Heart right ventricle (tissue), 16 donors: ENCODE data around the gene UNC13B. TPM values are rescaled to one million over a fixed set of nuclear protein-coding genes. Genes with fewer than 3 reads are reported as not detected.
"Not testable (repeated sequence)": the region's sequence is repeated elsewhere in the genome, so short reads cannot be mapped to it uniquely, and the experiment has no call there.

Source experiments
- ATAC-seq, 8 donors: fragments of 200-7000 bp; cut with Tn5 transposase; one replicate each; pipeline ENCODE4 v1.9.1; 2020; ENCODE audit warnings: mild to moderate bottlenecking in 8 of 8, moderate library complexity in 8 of 8, moderate number of reproducible peaks in 1 of 8
- DNase-seq, 2 donors: peaks; one replicate each; pipeline ENCODE4 v3.0.0-alpha.2; 2020
- H3K27ac ChIP-seq, 10 donors: fragments of 200-600 bp; sonication (generic) in 2 of 10; one replicate each; pipeline versions ENCODE4 v1.5.0 to v1.8.0; 2020 to 2022; ENCODE audit warnings: mild to moderate bottlenecking in 3 of 10
- H3K27me3 ChIP-seq, 7 donors: fragments of 200-600 bp; one replicate each; pipeline ENCODE4 v1.8.0; 2021 to 2022; ENCODE audit warnings: mild to moderate bottlenecking in 2 of 7
- H3K36me3 ChIP-seq, 9 donors: fragments of 200-600 bp; sonication (generic) in 1 of 9; one replicate each; pipeline versions ENCODE4 v1.5.0 to v1.8.0; 2020 to 2022; ENCODE audit warnings: mild to moderate bottlenecking in 2 of 9
- H3K4me1 ChIP-seq, 9 donors: fragments of 200-600 bp; sonication (generic) in 1 of 9; one replicate each; pipeline versions ENCODE4 v1.5.0 to v1.8.0; 2020 to 2022; ENCODE audit warnings: mild to moderate bottlenecking in 4 of 9
- H3K4me3 ChIP-seq, 10 donors: fragments of 200-600 bp; sonication (generic) in 2 of 10; one replicate each; pipeline versions ENCODE4 v1.5.0 to v1.8.0; 2020 to 2022; ENCODE audit warnings: mild to moderate bottlenecking in 7 of 10, moderate library complexity in 2 of 10
- H3K9me3 ChIP-seq, 11 donors: fragments of 200-600 bp in 10 of 11; sonication (generic) in 2 of 11; one replicate each; pipeline versions ENCODE4 v1.5.0 to v1.8.0; 2013 to 2022; ENCODE audit warnings: mild to moderate bottlenecking in 2 of 11, control low read depth in 1 of 11, moderate library complexity in 1 of 11
- WGBS, 2 donors: extraction: QIAGEN DNeasy Blood & Tissue Kit; methylation state at CpG; one replicate each; pipeline ENCODE4 v1.1.7; 2013; ENCODE audit warnings: inconsistent platforms in 1 of 2; 5-methylcytosine and 5-hydroxymethylcytosine counted together
- intact Hi-C, 10 donors: fragments of 100-400 bp; cut with DNase I; formaldehyde crosslinking; loops; one replicate each; pipeline versions ENCODE4 v1.11.1 to v1.14.2; 2022
- polyA plus RNA-seq, 2 donors: library from polyadenylated mRNA; stranded (reverse); fragments of 200-250 nt; gene quantifications; one replicate each; pipeline ENCODE4 v1.2.3, GENCODE V29; 2013
- total RNA-seq, 10 donors: library from RNA; stranded (reverse); fragmentation: NEBNext Ultra II Directional in 3 of 10; extraction: Animal tissue kit (Norgen Biotek cat#: 25700) in 3 of 10; gene quantifications; one replicate each; pipeline versions ENCODE4 v1.2.1 to v1.2.4, GENCODE V29; 2021 to 2023
- TF ChIP-seq, protein P1 (sequence below), 9 donors: fragments of 200-600 bp; sonication (generic) in 2 of 9; IDR thresholded peaks; one replicate each; pipeline versions ENCODE4 v1.5.0 to v1.8.0; 2021 to 2022; ENCODE audit warnings: antibody characterized with exemption in 9 of 9, mild to moderate bottlenecking in 5 of 9, moderate library complexity in 1 of 9
- donor health status: Arrhythmogenic right ventricular cardiomyopathy.
- donor health status: ischemic (EF 13 %, LVEDD 7.1; RV severe dilation, severe dysfunction).
- donor health status: healthy with polysubstance abuse.
- donor health status: DM: no; HTN: yes; CAD: no.
- donor health status: DM: no; HTN: no; CAD: no.
- donor health status: ischemic (EF 25% LVEDD 6.9; RV normal size, moderate dysfunction).
- donor health status: ischemic (EF 25% LVEDD 5.7; RV mildly dilated, moderate dysfunction).
- donor health status: healthy.
- donor health status: DM: yes; HTN: yes; CAD: no.
- donor health status: Ischemic cardiomyopathy.
- donor health status: ischemic (EF 35%, LVEDD 5.7; RV mildly dilated, moderate dysfunction).
- donor health status: nonischemic (EF 11% LVEDD 7.7; RV severe dilation, severe dysfunction).
- donor health status: DM: yes; HTN: yes; CAD: no.
- donor health status: PGD.
- donor health status: ischemic (EF 29% LVEDD 5.4; RV normal size, mild dysfunction).
- donor health status: nonischemic (EF 23%, LVEDD 6.1; RV moderate dilation, normal function).

UNC13B gene
- total and polyA plus RNA-seq, 12 donors: 13.1 to 27.1 (median 18.9) TPM

DNA sequence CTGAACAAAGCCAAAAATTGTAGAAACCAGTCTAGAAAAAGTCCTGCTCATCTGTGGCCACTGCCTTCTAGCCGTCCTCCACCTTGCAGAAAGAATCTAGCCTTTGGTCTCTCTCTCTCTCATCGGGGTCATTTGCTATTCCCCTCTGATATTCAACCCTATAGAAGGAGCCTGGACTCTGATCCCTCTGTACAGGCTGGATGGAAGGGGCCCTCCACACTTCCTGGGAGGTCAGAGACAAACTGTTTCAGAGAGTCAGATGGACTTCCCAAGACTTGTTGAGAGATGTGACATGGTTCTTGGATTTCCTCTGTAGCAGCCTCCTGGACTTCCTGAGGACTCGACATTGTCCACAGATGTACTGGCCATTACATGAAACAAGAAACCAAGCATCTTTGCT is 243.1 kb downstream of the UNC13B start:
- intact Hi-C loops: loop anchor here in 1 of 10 donors (10.0 kb wide), 1 partner anchor 60 kb away; no protein-coding TSS in a partner anchor

DNA sequence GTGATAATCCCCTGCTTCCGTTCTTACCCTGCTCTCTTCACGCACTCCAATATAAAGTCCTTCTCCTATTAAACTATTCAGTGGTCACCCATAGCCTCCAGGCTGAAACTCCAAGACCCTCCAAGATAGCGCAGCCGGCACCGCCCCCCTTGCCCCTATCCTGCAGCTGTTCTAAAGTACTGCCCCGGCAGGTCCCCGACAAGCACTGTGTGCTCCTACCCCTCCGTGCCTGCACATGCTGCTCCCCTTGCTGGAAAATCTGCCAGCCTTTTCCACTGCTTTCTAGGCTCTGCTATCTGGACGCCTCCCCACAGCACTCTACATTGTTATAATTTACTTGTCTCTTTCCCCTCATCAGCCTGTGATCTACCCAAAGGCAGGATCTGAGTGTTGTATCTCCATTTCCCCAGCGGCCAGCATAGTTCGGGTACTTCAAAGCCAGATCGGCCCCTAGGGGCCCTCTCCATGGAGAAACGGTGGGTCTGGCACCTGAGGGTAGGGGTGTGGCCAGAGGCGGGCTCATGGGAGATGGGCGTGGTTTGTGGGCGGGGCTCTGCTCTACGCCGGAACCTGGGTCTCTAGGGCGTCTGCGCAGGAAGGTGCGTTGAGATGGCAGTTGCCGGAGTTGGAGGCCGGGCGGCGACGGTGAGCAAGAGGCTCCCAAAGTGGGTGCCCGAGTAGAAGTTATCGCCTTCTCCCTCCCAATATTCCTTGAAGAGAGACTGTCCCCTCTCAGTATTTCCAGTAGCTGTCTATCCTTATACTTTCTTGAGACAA is 244.6 kb downstream of the UNC13B start:
- DNase-seq (peak in 1 of 2 donors; percentile 41), ATAC-seq (peak in 7 of 8 donors; percentile 19 to 63 (median 53))
- WGBS, 2 donors: 40 to 44% methylated on average over 28 of the region's 28 CpGs
- H3K4me1 ChIP-seq: peaks cover 0 to 4% (median 0%) of the 10 kb centered on the region in 9 donors
- no peaks in the 10 kb centered on the region for H3K27me3 ChIP-seq
- no peaks in the 10 kb centered on the region for H3K9me3 ChIP-seq
- TF ChIP-seq, protein P1, sequence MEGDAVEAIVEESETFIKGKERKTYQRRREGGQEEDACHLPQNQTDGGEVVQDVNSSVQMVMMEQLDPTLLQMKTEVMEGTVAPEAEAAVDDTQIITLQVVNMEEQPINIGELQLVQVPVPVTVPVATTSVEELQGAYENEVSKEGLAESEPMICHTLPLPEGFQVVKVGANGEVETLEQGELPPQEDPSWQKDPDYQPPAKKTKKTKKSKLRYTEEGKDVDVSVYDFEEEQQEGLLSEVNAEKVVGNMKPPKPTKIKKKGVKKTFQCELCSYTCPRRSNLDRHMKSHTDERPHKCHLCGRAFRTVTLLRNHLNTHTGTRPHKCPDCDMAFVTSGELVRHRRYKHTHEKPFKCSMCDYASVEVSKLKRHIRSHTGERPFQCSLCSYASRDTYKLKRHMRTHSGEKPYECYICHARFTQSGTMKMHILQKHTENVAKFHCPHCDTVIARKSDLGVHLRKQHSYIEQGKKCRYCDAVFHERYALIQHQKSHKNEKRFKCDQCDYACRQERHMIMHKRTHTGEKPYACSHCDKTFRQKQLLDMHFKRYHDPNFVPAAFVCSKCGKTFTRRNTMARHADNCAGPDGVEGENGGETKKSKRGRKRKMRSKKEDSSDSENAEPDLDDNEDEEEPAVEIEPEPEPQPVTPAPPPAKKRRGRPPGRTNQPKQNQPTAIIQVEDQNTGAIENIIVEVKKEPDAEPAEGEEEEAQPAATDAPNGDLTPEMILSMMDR (IDR thresholded peaks at IDR 0.05): no peak
- intact Hi-C loops: loop anchor here in 1 of 10 donors (10.0 kb wide), 1 partner anchor 58 kb away; no protein-coding TSS in a partner anchor
- no peak overlapping the region for H3K4me3 ChIP-seq
- peaks cover 0 to 45% (median 12%) of the 10 kb centered on the region in 9 donors for H3K36me3 ChIP-seq
- H3K27ac ChIP-seq: no peak overlapping the region

More for the DNA sequence above, 243.1 kb downstream of the UNC13B start:
- WGBS, 2 donors: 91 to 92% methylated on average over 3 of the region's 3 CpGs
- no peak overlapping the region for H3K4me3 ChIP-seq
- H3K27me3 ChIP-seq: no peaks in the 10 kb centered on the region
- H3K36me3 ChIP-seq: peaks cover 0 to 58% (median 22%) of the 10 kb centered on the region in 9 donors
- no peak overlapping the region for H3K27ac ChIP-seq
- ATAC-seq (no peak), DNase-seq (no peak)
- TF ChIP-seq, protein P1 (IDR thresholded peaks at IDR 0.05): no peak
- no peaks in the 10 kb centered on the region for H3K9me3 ChIP-seq
- H3K4me1 ChIP-seq: peaks cover 0 to 4% (median 0%) of the 10 kb centered on the region in 9 donors

DNA sequence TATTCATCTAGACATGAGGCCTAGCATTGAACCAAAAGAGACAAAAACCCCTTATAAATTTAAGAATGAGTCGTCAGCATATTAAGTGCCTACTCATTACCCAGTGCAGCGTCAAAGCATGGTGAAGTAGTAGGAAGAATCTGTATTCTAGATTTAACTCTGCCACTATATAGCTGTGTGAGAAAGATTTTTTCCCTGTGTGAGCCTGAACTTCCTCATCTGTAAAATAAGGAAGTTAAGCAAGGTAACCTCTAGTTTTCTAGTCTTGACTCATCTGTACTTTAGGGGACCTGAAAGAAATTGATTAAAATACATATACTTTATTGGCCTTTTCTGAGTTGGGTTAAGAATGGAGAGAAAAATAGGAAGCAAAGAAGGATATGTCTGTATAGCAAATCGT is 246.0 kb downstream of the UNC13B start:
- DNase-seq (no peak), ATAC-seq (no peak)
- intact Hi-C loops: loop anchor here in 1 of 10 donors (10.0 kb wide), 1 partner anchor 57 kb away; no protein-coding TSS in a partner anchor

DNA sequence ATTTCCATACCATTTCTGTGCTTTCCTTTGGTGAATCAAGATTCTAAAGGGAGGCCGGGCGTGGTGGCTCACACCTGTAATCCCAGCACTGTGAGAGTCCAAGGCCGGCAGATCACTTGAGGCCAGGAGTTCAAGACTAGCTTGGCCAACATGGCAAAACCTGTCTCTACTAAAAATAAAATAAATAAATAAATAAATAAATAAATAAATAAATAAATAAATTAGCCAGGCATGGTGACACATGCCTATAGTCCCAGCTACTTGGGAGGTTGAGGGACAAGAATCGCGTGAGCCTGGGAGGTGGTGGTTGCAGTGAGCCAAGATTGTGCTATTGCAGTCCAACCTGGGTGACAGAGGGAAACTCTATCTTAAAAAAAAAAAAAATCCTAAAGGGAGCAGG is 247.6 kb downstream of the UNC13B start:
- WGBS, 2 donors: 97% methylated on average over 5 of the region's 5 CpGs
- not testable (repeated sequence) for H3K4me1 ChIP-seq, H3K9me3 ChIP-seq, DNase-seq, ATAC-seq, H3K27me3 ChIP-seq, H3K27ac ChIP-seq, H3K4me3 ChIP-seq
- peaks cover 0 to 15% (median 5%) of the 10 kb centered on the region in 9 donors for H3K36me3 ChIP-seq
- intact Hi-C loops: loop anchor here in 1 of 10 donors (10.0 kb wide), 1 partner anchor 55 kb away; no protein-coding TSS in a partner anchor

More for the DNA sequence above, 246.0 kb downstream of the UNC13B start:
- peaks cover 0 to 4% (median 0%) of the 10 kb centered on the region in 9 donors for H3K4me1 ChIP-seq
- H3K27me3 ChIP-seq: no peaks in the 10 kb centered on the region
- TF ChIP-seq, protein P1 (IDR thresholded peaks at IDR 0.05): no peak
- H3K9me3 ChIP-seq: no peaks in the 10 kb centered on the region
- 81 to 94% methylated on average over 3 of the region's 3 CpGs for WGBS, 2 donors
- H3K4me3 ChIP-seq: no peak overlapping the region
- H3K27ac ChIP-seq: no peak overlapping the region
- H3K36me3 ChIP-seq: peaks cover 0 to 31% (median 10%) of the 10 kb centered on the region in 9 donors
